H1 (cell line): ENCODE results near the gene OPRD1. TPM values are rescaled to one million over a fixed set of nuclear protein-coding genes. Genes with fewer than 3 reads are reported as not detected.

Source experiments
- CTCF ChIA-PET: fragments of 300-600 bp; sonication (Branson Sonifier 250); formaldehyde crosslinking; loops from one replicate; lab custom pipeline; 2021; ENCODE audit not compliant: partially characterized antibody; lab: Charles Lee
- POLR2A ChIA-PET: fragments of 300-600 bp; sonication (Branson Sonifier 250); formaldehyde crosslinking; loops from one replicate; lab custom pipeline; 2021; ENCODE audit warnings: inconsistent platforms; ENCODE audit not compliant: partially characterized antibody; lab: Charles Lee
- DNase-seq, 2 experiments: peaks; one replicate each; pipeline versions ENCODE4 v3.0.0 to v3.0.0-alpha.2; 2010 to 2022; ENCODE audit warnings: low spot score in 2 of 2, low read depth in 1 of 2, mixed read lengths in 1 of 2
- FAIRE-seq: peaks from 2 replicates; lab custom pipeline; 2011; peaks lifted over from hg19 to GRCh38; lab: Jason Lieb, UNC
- H2AFZ ChIP-seq: 2 replicates; pipeline ENCODE4 v1.8.1; 2012; ENCODE audit warnings: low read length, inconsistent platforms
- H2AK5ac ChIP-seq: 2 replicates; pipeline ENCODE4 v1.6.1; 2013; ENCODE audit warnings: low read depth, low read length
- H2BK120ac ChIP-seq: replicated peaks from 2 replicates; pipeline ENCODE3; 2013; ENCODE audit warnings: low read depth, low read length, inconsistent platforms
- H2BK12ac ChIP-seq: 2 replicates; pipeline ENCODE4 v1.6.1; 2013; ENCODE audit warnings: low read depth, low read length
- H2BK15ac ChIP-seq: 2 replicates; pipeline ENCODE4 v1.6.1; 2013; ENCODE audit warnings: low read length
- H2BK20ac ChIP-seq: 2 replicates; pipeline ENCODE4 v1.6.1; 2013; ENCODE audit warnings: low read length
- H2BK5ac ChIP-seq: 2 replicates; pipeline ENCODE4 v1.6.1; 2013; ENCODE audit warnings: low read depth, low read length
- H3K14ac ChIP-seq: 2 replicates; pipeline ENCODE4 v1.6.1; 2013; ENCODE audit warnings: inconsistent platforms; ENCODE audit not compliant: insufficient read length
- H3K18ac ChIP-seq: 2 replicates; pipeline ENCODE4 v1.6.1; 2013; ENCODE audit warnings: low read length; ENCODE audit errors: extremely low read depth
- H3K23ac ChIP-seq: 2 replicates; pipeline ENCODE4 v1.6.1; 2013; ENCODE audit warnings: inconsistent platforms; ENCODE audit not compliant: insufficient read length
- H3K23me2 ChIP-seq: 2 replicates; pipeline ENCODE4 v1.6.1; 2013; ENCODE audit warnings: low read depth, low read length
- H3K27ac ChIP-seq: 2 replicates; pipeline ENCODE4 v1.6.1; 2011; ENCODE audit warnings: low read depth, low read length, inconsistent platforms
- H3K27me3 ChIP-seq, 4 experiments: replicated peaks in 1 of 4; 1 replicate in 1 of 4; 2 replicates in 3 of 4; pipeline versions ENCODE4 v1.6.1 to v1.8.1; 2011 to 2013; ENCODE audit warnings: low read length in 3 of 4, mild to moderate bottlenecking in 3 of 4, inconsistent platforms in 2 of 4, mixed read lengths in 2 of 4, moderate library complexity in 1 of 4; ENCODE audit not compliant: control insufficient read depth in 3 of 4, insufficient read depth in 3 of 4; ENCODE audit errors: extremely low read depth in 1 of 4
- H3K36me3 ChIP-seq, 4 experiments: 2 replicates each; pipeline versions ENCODE4 v1.6.1 to v1.8.1; 2011 to 2013; ENCODE audit warnings: mild to moderate bottlenecking in 4 of 4, low read length in 3 of 4, moderate library complexity in 2 of 4, control low read depth in 1 of 4, inconsistent platforms in 1 of 4; ENCODE audit not compliant: insufficient read depth in 4 of 4, control insufficient read depth in 2 of 4
- H3K4ac ChIP-seq: replicated peaks from 2 replicates; pipeline ENCODE3; 2013; ENCODE audit warnings: low read length, low read depth, mixed read lengths, inconsistent platforms; ENCODE audit not compliant: insufficient read length
- H3K4me1 ChIP-seq, 4 experiments: replicated peaks in 1 of 4; 1 replicate in 1 of 4; 2 replicates in 3 of 4; pipeline versions ENCODE4 v1.6.1 to v1.8.1; 2011 to 2013; ENCODE audit warnings: low read length in 3 of 4, inconsistent platforms in 2 of 4, mixed read lengths in 1 of 4; ENCODE audit not compliant: insufficient read depth in 4 of 4, control insufficient read depth in 3 of 4
- H3K4me2 ChIP-seq, 2 experiments: 2 replicates each; pipeline versions ENCODE4 v1.6.1 to v1.8.1; 2011 to 2013; ENCODE audit warnings: low read depth in 2 of 2, low read length in 2 of 2, control low read depth in 1 of 2, inconsistent platforms in 1 of 2, mild to moderate bottlenecking in 1 of 2; ENCODE audit not compliant: insufficient read depth in 1 of 2
- H3K4me3 ChIP-seq, 4 experiments: fragments of 200-600, 300-600 bp in 1 of 4; sonication (generic), shearing (Covaris generic), sonication (Bioruptor Twin) in 1 of 4; 2 replicates each; pipeline versions ENCODE4 v1.5.1 to v1.8.1; 2011 to 2016; ENCODE audit warnings: low read length in 4 of 4, low read depth in 3 of 4, control low read depth in 2 of 4, inconsistent platforms in 2 of 4, mild to moderate bottlenecking in 2 of 4, mixed read lengths in 1 of 4, moderate library complexity in 1 of 4; ENCODE audit not compliant: insufficient read depth in 2 of 4; ENCODE audit errors: extremely low read depth in 1 of 4
- H3K56ac ChIP-seq: replicated peaks from 2 replicates; pipeline ENCODE3; 2013; ENCODE audit warnings: low read depth, mild to moderate bottlenecking, mixed read lengths, low read length, inconsistent platforms; ENCODE audit not compliant: insufficient read length
- H3K79me1 ChIP-seq: 2 replicates; pipeline ENCODE4 v1.6.1; 2013; ENCODE audit warnings: low read depth, low read length, control low read depth
- H3K79me2 ChIP-seq, 2 experiments: 2 replicates each; pipeline versions ENCODE4 v1.6.1 to v1.8.1; 2012 to 2013; ENCODE audit warnings: low read length in 2 of 2, mild to moderate bottlenecking in 2 of 2, inconsistent platforms in 1 of 2; ENCODE audit not compliant: insufficient read depth in 2 of 2, control insufficient read depth in 1 of 2
- H3K9ac ChIP-seq, 4 experiments: replicated peaks in 1 of 4; 1 replicate in 1 of 4; 2 replicates in 3 of 4; pipeline versions ENCODE4 v1.6.1 to v1.8.1; 2011 to 2013; ENCODE audit warnings: low read depth in 3 of 4, low read length in 3 of 4, control low read depth in 2 of 4, mild to moderate bottlenecking in 2 of 4, moderate library complexity in 2 of 4, inconsistent platforms in 1 of 4; ENCODE audit errors: extremely low read depth in 1 of 4
- H3K9me3 ChIP-seq, 2 experiments: 2 replicates each; pipeline versions ENCODE4 v1.6.1 to v1.8.1; 2012 to 2013; ENCODE audit warnings: mild to moderate bottlenecking in 2 of 2, moderate library complexity in 2 of 2, control low read depth in 1 of 2, inconsistent platforms in 1 of 2, low read depth in 1 of 2, low read length in 1 of 2, mixed read lengths in 1 of 2; ENCODE audit not compliant: insufficient read depth in 2 of 2
- H4K20me1 ChIP-seq, 2 experiments: replicated peaks in 1 of 2; 2 replicates each; pipeline versions ENCODE3 to v1.8.1; 2011 to 2013; ENCODE audit warnings: inconsistent platforms in 2 of 2, low read length in 2 of 2, mild to moderate bottlenecking in 1 of 2; ENCODE audit not compliant: insufficient read depth in 2 of 2, control insufficient read depth in 1 of 2
- H4K5ac ChIP-seq: 2 replicates; pipeline ENCODE4 v1.6.1; 2013; ENCODE audit warnings: low read length, low read depth, mixed read lengths, inconsistent platforms; ENCODE audit not compliant: insufficient read length
- H4K8ac ChIP-seq: 2 replicates; pipeline ENCODE4 v1.8.0; 2013; ENCODE audit warnings: mild to moderate bottlenecking, moderate library complexity, low read length, inconsistent platforms; ENCODE audit not compliant: insufficient read depth; ENCODE audit errors: extremely low read depth
- H4K91ac ChIP-seq: replicated peaks from 2 replicates; pipeline ENCODE3; 2013; ENCODE audit warnings: low read length, mixed read lengths, inconsistent platforms; ENCODE audit not compliant: insufficient read length
- BRCA1 ChIP-seq: IDR thresholded peaks from 2 replicates; pipeline ENCODE4 v1.6.1; 2012; ENCODE audit warnings: low read depth, low read length, improper control_type of control experiment
- CREB1 ChIP-seq: IDR thresholded peaks from 2 replicates; pipeline ENCODE4 v1.6.1; 2012; ENCODE audit warnings: inconsistent platforms
- GABPA ChIP-seq: IDR thresholded peaks from 2 replicates; pipeline ENCODE4 v1.6.1; 2011; ENCODE audit warnings: mild to moderate bottlenecking, low read length, moderate library complexity, borderline replicate concordance; ENCODE audit not compliant: insufficient read depth
- JUN ChIP-seq: IDR thresholded peaks from 2 replicates; pipeline ENCODE4 v1.6.1; 2011; ENCODE audit warnings: low read depth, mild to moderate bottlenecking, improper control_type of control experiment, low read length
- JUND ChIP-seq: IDR thresholded peaks from 2 replicates; pipeline ENCODE4 v1.6.1; 2011; ENCODE audit warnings: mild to moderate bottlenecking, improper control_type of control experiment, low read length
- MAFK ChIP-seq: IDR thresholded peaks from 2 replicates; pipeline ENCODE4 v1.6.1; 2012; ENCODE audit warnings: low read depth, mild to moderate bottlenecking, improper control_type of control experiment, low read length
- SAP30 ChIP-seq: fragments of 300-600 bp; sonication (generic); IDR thresholded peaks from 2 replicates; pipeline ENCODE4 v1.7.1; 2012; ENCODE audit warnings: low read length, moderate library complexity, mild to moderate bottlenecking, inconsistent platforms; ENCODE audit not compliant: insufficient read depth, insufficient replicate concordance
- WGBS, 2 experiments: shearing (Covaris generic) in 1 of 2; methylation state at CpG; one replicate each; pipeline versions ENCODE4 v1.1.6 to v1.1.7; 2013 to 2015; ENCODE audit warnings: low lambda C conversion rate in 2 of 2, mixed read lengths in 2 of 2, inconsistent platforms in 1 of 2, low coverage in 1 of 2, missing lambda C conversion rate in 1 of 2; ENCODE audit not compliant: insufficient replicate concordance in 2 of 2, insufficient coverage in 1 of 2, insufficient read length in 1 of 2; ENCODE audit errors: extremely low coverage in 1 of 2, missing lambda C conversion rate in 1 of 2; 5-methylcytosine and 5-hydroxymethylcytosine counted together
- polyA plus RNA-seq, 7 experiments: library from polyadenylated mRNA; depleted of rRNA in 3 of 7; stranded (reverse) in 5 of 7; unstranded in 2 of 7; fragments of >200 nt in 5 of 7; fragments of 200-250 nt in 2 of 7; gene quantifications; 1 replicate in 5 of 7; 2 replicates in 1 of 7; 4 replicates in 1 of 7; pipeline versions ENCODE4 v1.2.1 to v1.2.3, GENCODE V29; 2011 to 2013; ENCODE audit warnings: missing spikeins in 2 of 7, mixed read lengths in 2 of 7
- total RNA-seq: library from RNA; stranded (reverse); fragmentation: NEBNext Ultra II Directional; extraction: Animal tissue kit (Norgen Biotek cat#: 25700); gene quantifications from 2 replicates; pipeline ENCODE4 v1.2.1, GENCODE V29; 2021

OPRD1 gene
- total and polyA plus RNA-seq, 2 of the 8 experiments (the other 6 are each of a cell fraction or from before 2014, with no cell fraction given): 2.6 to 3.7 TPM

DNA sequence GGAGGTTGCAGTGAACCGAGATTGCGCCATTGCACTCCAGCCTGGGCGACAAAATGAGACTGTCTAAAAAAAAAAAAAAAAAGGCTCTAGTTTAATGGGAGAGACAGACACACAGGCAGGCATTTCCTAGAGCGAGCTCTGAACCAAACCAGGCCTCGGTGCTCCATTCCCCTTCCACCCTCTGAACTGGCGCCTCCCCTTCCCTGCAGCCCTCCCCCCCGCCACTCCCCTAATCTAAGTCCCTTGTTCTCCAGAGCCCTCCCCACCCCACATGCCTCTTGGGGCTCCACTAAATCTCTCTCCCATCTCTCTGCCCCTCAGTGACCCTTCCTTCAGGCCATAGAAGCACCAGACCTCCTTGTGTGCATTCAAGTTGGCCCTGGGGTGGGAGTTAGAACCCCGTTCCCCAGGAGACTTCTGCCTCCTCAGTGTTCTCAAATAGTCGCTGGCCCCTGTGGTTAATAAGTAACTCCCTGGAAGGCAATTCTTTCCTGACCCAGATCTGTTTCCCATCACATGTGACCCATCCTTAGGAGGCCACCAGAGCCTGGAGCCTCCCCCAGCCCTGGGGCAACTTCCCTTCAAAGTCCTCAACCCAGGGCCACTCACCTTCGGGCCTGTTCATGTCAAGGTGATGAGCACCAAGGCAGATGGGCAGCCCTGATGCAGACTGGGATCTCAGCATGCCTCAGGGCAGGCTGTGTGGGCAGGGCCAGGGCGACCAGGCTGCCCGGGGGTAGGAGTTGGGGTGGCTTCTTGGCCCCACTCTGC is 59.8 kb downstream of the OPRD1 start:
- H2BK5ac ChIP-seq: no peak overlapping the region
- no peak overlapping the region for H4K91ac ChIP-seq
- ChIA-PET POLR2A (interaction anchor here (1.2 kb wide), 1 partner anchor 40 kb away, joined by 3 read pairs; no protein-coding TSS in a partner anchor), CTCF (interaction anchor here (1.0 to 9.0 kb wide), 3 partner anchors 87 to 160 kb away, joined by 3 to 160 read pairs (median 23); no protein-coding TSS in a partner anchor)
- H2BK20ac ChIP-seq: no peak overlapping the region
- H4K5ac ChIP-seq: no peak overlapping the region
- no peak overlapping the region for H3K4me2 ChIP-seq
- no peak overlapping the region for H2BK120ac ChIP-seq
- no peaks in the 10 kb centered on the region for H3K36me3 ChIP-seq
- no peak overlapping the region for H3K18ac ChIP-seq
- H3K4ac ChIP-seq: no peak overlapping the region
- no peaks in the 10 kb centered on the region for H3K23me2 ChIP-seq
- H3K56ac ChIP-seq: no peak overlapping the region
- H3K4me3 ChIP-seq: no peak overlapping the region
- H3K9ac ChIP-seq: no peak overlapping the region
- H3K27me3 ChIP-seq: no peaks in the 10 kb centered on the region
- H3K9me3 ChIP-seq: no peaks in the 10 kb centered on the region
- 97% methylated on average over 7 of the region's 12 CpGs; no CpG with 5 or more reads in 1 of the 2 experiments for WGBS, 2 experiments
- no peaks in the 10 kb centered on the region for H3K79me1 ChIP-seq
- no peak overlapping the region for H4K8ac ChIP-seq
- no peaks in the 10 kb centered on the region for H3K4me1 ChIP-seq
- no peak overlapping the region for H2BK15ac ChIP-seq
- H3K79me2 ChIP-seq: no peaks in the 10 kb centered on the region
- H4K20me1 ChIP-seq: no peaks in the 10 kb centered on the region
- H3K27ac ChIP-seq: no peak overlapping the region
- no peak overlapping the region for H2AFZ ChIP-seq
- H3K14ac ChIP-seq: no peak overlapping the region
- no peak overlapping the region for H2BK12ac ChIP-seq
- DNase-seq (no peak), FAIRE-seq (no peak)
- H2AK5ac ChIP-seq: no peak overlapping the region
- H3K23ac ChIP-seq: no peak overlapping the region
- TF ChIP-seq BRCA1: no peak
- TF ChIP-seq MAFK: no peak
- TF ChIP-seq SAP30: no peak
- no peak for TF ChIP-seq JUN
- no peak for TF ChIP-seq CREB1
- TF ChIP-seq GABPA: no peak
- TF ChIP-seq JUND: no peak
